ENCODE data around the gene MCF2L. TPM values are rescaled to one million over a fixed set of nuclear protein-coding genes. Genes with fewer than 3 reads are reported as not detected.

The MCF2L gene
- total and polyA plus RNA-seq, 2 experiments from 2014 or later = 4.8 to 25.6 TPM

DNA sequence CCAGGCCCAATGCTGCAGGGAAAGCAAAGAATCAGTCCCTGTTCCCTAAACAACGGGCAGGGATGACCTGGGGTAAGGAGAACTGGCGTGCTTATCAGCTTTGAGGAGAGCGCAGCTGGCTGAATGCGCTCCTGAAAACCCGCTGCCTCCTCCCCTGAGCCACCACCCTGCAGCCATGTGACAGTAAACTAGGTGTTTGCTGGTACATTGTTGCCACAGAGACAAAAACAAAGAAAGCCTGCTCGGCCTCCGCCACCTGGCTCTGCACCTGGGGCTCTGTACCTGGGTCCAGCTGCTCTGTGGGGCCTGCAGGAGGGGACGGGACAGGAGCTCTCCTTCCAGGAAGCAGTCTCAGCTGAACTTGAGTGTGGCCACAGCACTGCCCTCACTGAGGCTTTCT is 21.8 kb downstream of the MCF2L start (continued):
- TF ChIP-seq, protein P1, sequence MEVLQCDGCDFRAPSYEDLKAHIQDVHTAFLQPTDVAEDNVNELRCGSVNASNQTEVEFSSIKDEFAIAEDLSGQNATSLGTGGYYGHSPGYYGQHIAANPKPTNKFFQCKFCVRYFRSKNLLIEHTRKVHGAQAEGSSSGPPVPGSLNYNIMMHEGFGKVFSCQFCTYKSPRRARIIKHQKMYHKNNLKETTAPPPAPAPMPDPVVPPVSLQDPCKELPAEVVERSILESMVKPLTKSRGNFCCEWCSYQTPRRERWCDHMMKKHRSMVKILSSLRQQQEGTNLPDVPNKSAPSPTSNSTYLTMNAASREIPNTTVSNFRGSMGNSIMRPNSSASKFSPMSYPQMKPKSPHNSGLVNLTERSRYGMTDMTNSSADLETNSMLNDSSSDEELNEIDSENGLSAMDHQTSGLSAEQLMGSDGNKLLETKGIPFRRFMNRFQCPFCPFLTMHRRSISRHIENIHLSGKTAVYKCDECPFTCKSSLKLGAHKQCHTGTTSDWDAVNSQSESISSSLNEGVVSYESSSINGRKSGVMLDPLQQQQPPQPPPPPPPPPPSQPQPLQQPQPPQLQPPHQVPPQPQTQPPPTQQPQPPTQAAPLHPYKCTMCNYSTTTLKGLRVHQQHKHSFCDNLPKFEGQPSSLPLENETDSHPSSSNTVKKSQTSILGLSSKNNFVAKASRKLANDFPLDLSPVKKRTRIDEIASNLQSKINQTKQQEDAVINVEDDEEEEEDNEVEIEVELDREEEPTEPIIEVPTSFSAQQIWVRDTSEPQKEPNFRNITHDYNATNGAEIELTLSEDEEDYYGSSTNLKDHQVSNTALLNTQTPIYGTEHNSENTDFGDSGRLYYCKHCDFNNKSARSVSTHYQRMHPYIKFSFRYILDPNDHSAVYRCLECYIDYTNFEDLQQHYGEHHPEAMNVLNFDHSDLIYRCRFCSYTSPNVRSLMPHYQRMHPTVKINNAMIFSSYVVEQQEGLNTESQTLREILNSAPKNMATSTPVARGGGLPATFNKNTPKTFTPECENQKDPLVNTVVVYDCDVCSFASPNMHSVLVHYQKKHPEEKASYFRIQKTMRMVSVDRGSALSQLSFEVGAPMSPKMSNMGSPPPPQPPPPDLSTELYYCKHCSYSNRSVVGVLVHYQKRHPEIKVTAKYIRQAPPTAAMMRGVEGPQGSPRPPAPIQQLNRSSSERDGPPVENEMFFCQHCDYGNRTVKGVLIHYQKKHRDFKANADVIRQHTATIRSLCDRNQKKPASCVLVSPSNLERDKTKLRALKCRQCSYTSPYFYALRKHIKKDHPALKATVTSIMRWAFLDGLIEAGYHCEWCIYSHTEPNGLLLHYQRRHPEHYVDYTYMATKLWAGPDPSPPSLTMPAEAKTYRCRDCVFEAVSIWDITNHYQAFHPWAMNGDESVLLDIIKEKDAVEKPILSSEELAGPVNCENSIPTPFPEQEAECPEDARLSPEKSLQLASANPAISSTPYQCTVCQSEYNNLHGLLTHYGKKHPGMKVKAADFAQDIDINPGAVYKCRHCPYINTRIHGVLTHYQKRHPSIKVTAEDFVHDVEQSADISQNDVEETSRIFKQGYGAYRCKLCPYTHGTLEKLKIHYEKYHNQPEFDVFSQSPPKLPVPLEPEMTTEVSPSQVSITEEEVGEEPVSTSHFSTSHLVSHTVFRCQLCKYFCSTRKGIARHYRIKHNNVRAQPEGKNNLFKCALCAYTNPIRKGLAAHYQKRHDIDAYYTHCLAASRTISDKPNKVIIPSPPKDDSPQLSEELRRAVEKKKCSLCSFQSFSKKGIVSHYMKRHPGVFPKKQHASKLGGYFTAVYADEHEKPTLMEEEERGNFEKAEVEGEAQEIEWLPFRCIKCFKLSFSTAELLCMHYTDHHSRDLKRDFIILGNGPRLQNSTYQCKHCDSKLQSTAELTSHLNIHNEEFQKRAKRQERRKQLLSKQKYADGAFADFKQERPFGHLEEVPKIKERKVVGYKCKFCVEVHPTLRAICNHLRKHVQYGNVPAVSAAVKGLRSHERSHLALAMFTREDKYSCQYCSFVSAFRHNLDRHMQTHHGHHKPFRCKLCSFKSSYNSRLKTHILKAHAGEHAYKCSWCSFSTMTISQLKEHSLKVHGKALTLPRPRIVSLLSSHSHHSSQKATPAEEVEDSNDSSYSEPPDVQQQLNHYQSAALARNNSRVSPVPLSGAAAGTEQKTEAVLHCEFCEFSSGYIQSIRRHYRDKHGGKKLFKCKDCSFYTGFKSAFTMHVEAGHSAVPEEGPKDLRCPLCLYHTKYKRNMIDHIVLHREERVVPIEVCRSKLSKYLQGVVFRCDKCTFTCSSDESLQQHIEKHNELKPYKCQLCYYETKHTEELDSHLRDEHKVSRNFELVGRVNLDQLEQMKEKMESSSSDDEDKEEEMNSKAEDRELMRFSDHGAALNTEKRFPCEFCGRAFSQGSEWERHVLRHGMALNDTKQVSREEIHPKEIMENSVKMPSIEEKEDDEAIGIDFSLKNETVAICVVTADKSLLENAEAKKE (CRISPR knock-in tag; IDR thresholded peaks at IDR 0.05) = no peak
- no peak for TF ChIP-seq POLR2AphosphoS5 (IDR thresholded peaks at IDR 0.05; ENCODE audit: low read depth)
- TF ChIP-seq REST (IDR thresholded peaks at IDR 0.05; ENCODE audit: unreplicated experiment) = no peak
- TF ChIP-seq NANOG (IDR thresholded peaks at IDR 0.05; ENCODE audit: borderline replicate concordance) = no peak
- TF ChIP-seq JUNB (IDR thresholded peaks at IDR 0.05; ENCODE audit: unreplicated experiment) = no peak

GRCh38 chr13:112991609-112992008 is 22.6 kb downstream of the MCF2L start:
- no peak for ATAC-seq
- Histone ChIP-seq H3K36me3 (ENCODE audit: insufficient read depth) (no peaks in the 10 kb centered on the region), H3K4me3 (no peak overlapping the region), H3F3A (replicated peaks; ENCODE audit: low read depth) (no peaks in the 10 kb centered on the region), H3K27ac (ENCODE audit: low read depth) (no peak overlapping the region), H3K27me3 (ENCODE audit: insufficient read depth) (no peaks in the 10 kb centered on the region), H2AFZ (no peak overlapping the region), H4K20me1 (replicated peaks; ENCODE audit: insufficient read depth) (no peaks in the 10 kb centered on the region), H3K4me2 (no peak overlapping the region), H3K4me1 (ENCODE audit: insufficient read depth) (no peaks in the 10 kb centered on the region), H3K79me2 (replicated peaks; ENCODE audit: insufficient read depth) (no peaks in the 10 kb centered on the region), H3K9me2 (ENCODE audit: insufficient read depth) (no peaks in the 10 kb centered on the region)
- Mint-ChIP-seq H3K9me3 (peaks cover 18% of the 10 kb centered on the region), H3K27me3 (ENCODE audit: insufficient read depth, low read depth, poor library complexity) (peaks cover 21% of the 10 kb centered on the region), H3K36me3 (ENCODE audit: low read depth) (peaks cover 15% of the 10 kb centered on the region), H3K27ac (no peak overlapping the region), H3K4me3 (no peak overlapping the region), H3K4me1 (peaks cover 10% of the 10 kb centered on the region)
- no peak for TF ChIP-seq ZNF114 (CRISPR knock-in tag; IDR thresholded peaks at IDR 0.05)
- TF ChIP-seq REST (IDR thresholded peaks at IDR 0.05; ENCODE audit: unreplicated experiment) = no peak
- no peak for TF ChIP-seq CREB1 (CRISPR knock-in tag; IDR thresholded peaks at IDR 0.05; ENCODE audit: low read depth)
- TF ChIP-seq ZNF331 (CRISPR knock-in tag; IDR thresholded peaks at IDR 0.05; ENCODE audit: low read depth) = no peak
- no peak for TF ChIP-seq ETS1 (IDR thresholded peaks at IDR 0.05)
- no peak for TF ChIP-seq POLR2AphosphoS5 (IDR thresholded peaks at IDR 0.05; ENCODE audit: low read depth)
- no peak for DNase-seq (ENCODE audit: low spot score)
